K562 (cell line): Measurements from ENCODE around the gene AKAP12. TPM values are rescaled to one million over a fixed set of nuclear protein-coding genes. Genes with fewer than 3 reads are reported as not detected.

Experiments used
- CBFB ChIP-seq: sonication (generic); formaldehyde crosslinking; IDR thresholded peaks from 2 replicates; pipeline ENCODE4 v1.4.0; 2020; ENCODE audit warnings: mild to moderate bottlenecking, missing genetic modification reagents
- CBX5 ChIP-seq: IDR thresholded peaks from 2 replicates; pipeline ENCODE4 v1.6.1; 2014; ENCODE audit warnings: low read depth, borderline replicate concordance
- FOXK2 ChIP-seq, 2 experiments: fragments of 450-650 bp; IDR thresholded peaks in 1 of 2; conservative IDR thresholded peaks in 1 of 2; 2 replicates each; pipeline ENCODE4 v1.6.1; 2016; ENCODE audit warnings: low read depth in 2 of 2, mild to moderate bottlenecking in 1 of 2
- GABPB2 ChIP-seq: fragments of 250-450 bp; sonication (Bioruptor Pico); conservative IDR thresholded peaks from 2 replicates; pipeline ENCODE4 v1.5.1; 2021; ENCODE audit warnings: mild to moderate bottlenecking
- HSF4 ChIP-seq: fragments of 250-450 bp; sonication (Bioruptor Pico); IDR thresholded peaks from 2 replicates; pipeline ENCODE4 v2.1.2; 2022; ENCODE audit warnings: mild to moderate bottlenecking, moderate library complexity, borderline replicate concordance
- MBD2 ChIP-seq: sonication (generic); IDR thresholded peaks from 2 replicates; pipeline ENCODE4 v1.6.1; 2016; ENCODE audit warnings: low read depth, borderline replicate concordance
- MCM2 ChIP-seq: fragments of 450-650 bp; IDR thresholded peaks from 2 replicates; pipeline ENCODE4 v1.6.1; 2017; ENCODE audit warnings: low read depth, mild to moderate bottlenecking
- NFIC ChIP-seq: fragments of 450-650 bp; IDR thresholded peaks from 2 replicates; pipeline ENCODE4 v1.6.1; 2017; ENCODE audit warnings: mild to moderate bottlenecking, inconsistent platforms
- RAD21 ChIP-seq, 2 experiments: fragments of 250-450 bp in 1 of 2; fragments of 450-650 bp in 1 of 2; sonication (Bioruptor Pico) in 1 of 2; formaldehyde crosslinking in 1 of 2; IDR thresholded peaks in 1 of 2; conservative IDR thresholded peaks in 1 of 2; 2 replicates each; pipeline versions ENCODE4 v1.4.0 to v1.8.0; 2020 to 2022; ENCODE audit warnings: mild to moderate bottlenecking in 2 of 2, moderate library complexity in 1 of 2
- RBM22 ChIP-seq: fragments of 200-400 bp; formaldehyde crosslinking; IDR thresholded peaks from 2 replicates; pipeline ENCODE4 v1.6.1; 2018; ENCODE audit warnings: low read length, low read depth; ENCODE audit not compliant: poor library complexity, severe bottlenecking
- RHOXF2B ChIP-seq: fragments of 250-450 bp; sonication (Bioruptor Pico); conservative IDR thresholded peaks from 2 replicates; pipeline ENCODE4 v1.5.1; 2021
- SMARCC2 ChIP-seq: fragments of 450-650 bp; IDR thresholded peaks from 2 replicates; pipeline ENCODE4 v1.6.1; 2017; ENCODE audit warnings: antibody characterized with exemption, moderate library complexity, mild to moderate bottlenecking, low read depth
- ZBTB8A ChIP-seq: fragments of 450-650 bp; IDR thresholded peaks from 2 replicates; pipeline ENCODE4 v1.6.1; 2018; ENCODE audit warnings: mild to moderate bottlenecking, moderate library complexity; ENCODE audit not compliant: partially characterized antibody
- ZNF134 ChIP-seq: fragments of 250-450 bp; sonication (Bioruptor Pico); conservative IDR thresholded peaks from 2 replicates; pipeline ENCODE4 v1.4.0; 2020
- polyA plus RNA-seq, 8 experiments: library from polyadenylated mRNA; depleted of rRNA in 4 of 8; stranded (reverse) in 5 of 8; unstranded in 3 of 8; fragments of >200 nt; fragmentation: Nextera tagmentation in 2 of 8; fragmentation: Illumina TruSeq in 1 of 8; extraction: Ambion mirVana in 2 of 8; extraction: Trizol in 1 of 8; gene quantifications; 2 replicates each; pipeline versions ENCODE4 v1.2.1 to v1.2.3, GENCODE V29; 2011 to 2014; ENCODE audit warnings: inconsistent platforms in 1 of 8, missing spikeins in 1 of 8
- total RNA-seq, 7 experiments: library from RNA; depleted of rRNA in 6 of 7; stranded (reverse); fragments of >200 nt in 6 of 7; fragmentation: Illumina TruSeq in 2 of 7; extraction: Trizol in 2 of 7; gene quantifications; 2 replicates each; pipeline versions ENCODE4 v1.2.1 to v1.2.3, GENCODE V29; 2011 to 2021; ENCODE audit warnings: low replicate concordance in 1 of 7
- TF ChIP-seq, protein P1 (sequence below): fragments of 200-800 bp; sonication (Bioruptor generic); IDR thresholded peaks from 2 replicates; pipeline ENCODE4 v1.6.1; 2017; ENCODE audit warnings: missing genetic modification characterization, missing compliant biosample characterization
- TF ChIP-seq, protein P2 (sequence below), 2 experiments: IDR thresholded peaks; 2 replicates each; pipeline ENCODE4 v1.6.1; 2012; ENCODE audit warnings: improper control_type of control experiment in 2 of 2, low read depth in 2 of 2, low read length in 2 of 2, borderline replicate concordance in 1 of 2
- TF ChIP-seq, protein P3 (sequence below), 2 experiments: IDR thresholded peaks; 2 replicates each; pipeline ENCODE4 v1.6.1; 2011; ENCODE audit warnings: borderline replicate concordance in 1 of 2, control low read depth in 1 of 2, low read depth in 1 of 2, low read length in 1 of 2, mild to moderate bottlenecking in 1 of 2, mixed read lengths in 1 of 2, moderate library complexity in 1 of 2; ENCODE audit not compliant: insufficient read depth in 1 of 2, insufficient read length in 1 of 2, poor library complexity in 1 of 2, severe bottlenecking in 1 of 2; ENCODE audit errors: extremely low read depth in 1 of 2
- TF ChIP-seq, protein P4 (sequence below): fragments of 450-650 bp; IDR thresholded peaks from 2 replicates; pipeline ENCODE4 v1.6.1; 2016; ENCODE audit warnings: low read depth, mild to moderate bottlenecking, moderate library complexity

The AKAP12 gene
- total and polyA plus RNA-seq, 9 of the 15 experiments (the other 6 are each of a cell fraction or from before 2014, with no cell fraction given) = 0.08 to 2.0 (median 0.62) TPM

DNA sequence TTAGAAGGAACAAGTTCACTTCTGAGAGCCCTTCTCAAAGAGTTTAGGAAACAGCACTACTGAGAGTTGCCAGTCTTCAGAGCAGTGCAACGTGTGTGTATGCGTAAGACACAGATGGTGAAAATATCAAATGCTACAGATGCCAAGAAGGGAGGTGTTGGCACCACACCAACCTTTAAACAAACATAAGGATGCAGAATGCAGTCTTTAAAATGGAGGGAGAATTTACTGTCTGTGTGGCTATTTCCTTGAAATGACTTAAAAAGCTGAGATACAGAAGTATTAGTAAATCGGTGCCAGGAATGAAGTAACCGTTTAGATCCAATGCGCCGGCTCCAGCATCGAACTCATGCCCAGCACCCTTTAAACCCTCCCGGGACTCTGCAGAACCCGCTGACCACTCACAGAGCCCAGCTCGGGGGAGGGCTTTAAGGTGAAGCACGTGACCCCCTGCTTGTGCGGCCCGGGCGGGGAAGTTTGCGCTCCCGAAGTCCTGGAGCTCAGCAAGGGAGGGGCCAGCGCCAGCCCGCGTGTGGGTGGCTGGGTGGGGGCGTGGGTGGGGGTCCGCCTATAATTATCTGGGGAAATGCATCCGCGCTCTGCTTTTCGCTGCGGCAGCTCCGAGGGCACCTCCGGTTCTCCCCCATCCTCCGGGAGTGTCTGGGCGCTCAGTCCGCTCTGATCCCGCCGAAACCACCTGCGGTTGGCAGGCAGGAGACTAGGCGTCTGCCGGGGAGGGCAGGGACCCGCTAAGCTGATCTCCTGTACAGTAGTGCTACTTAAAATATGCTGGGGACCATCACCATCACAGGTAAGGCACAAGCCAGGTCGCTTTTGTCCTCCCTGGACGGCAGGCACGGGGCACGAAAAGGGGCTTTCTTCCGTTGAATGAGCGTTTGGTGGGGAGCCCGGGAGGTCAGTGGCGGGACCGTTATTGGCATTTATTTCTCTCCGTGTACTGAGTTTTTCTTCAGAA lies 85.6 kb downstream of the AKAP12 start (continued):
- TF ChIP-seq, protein P1, sequence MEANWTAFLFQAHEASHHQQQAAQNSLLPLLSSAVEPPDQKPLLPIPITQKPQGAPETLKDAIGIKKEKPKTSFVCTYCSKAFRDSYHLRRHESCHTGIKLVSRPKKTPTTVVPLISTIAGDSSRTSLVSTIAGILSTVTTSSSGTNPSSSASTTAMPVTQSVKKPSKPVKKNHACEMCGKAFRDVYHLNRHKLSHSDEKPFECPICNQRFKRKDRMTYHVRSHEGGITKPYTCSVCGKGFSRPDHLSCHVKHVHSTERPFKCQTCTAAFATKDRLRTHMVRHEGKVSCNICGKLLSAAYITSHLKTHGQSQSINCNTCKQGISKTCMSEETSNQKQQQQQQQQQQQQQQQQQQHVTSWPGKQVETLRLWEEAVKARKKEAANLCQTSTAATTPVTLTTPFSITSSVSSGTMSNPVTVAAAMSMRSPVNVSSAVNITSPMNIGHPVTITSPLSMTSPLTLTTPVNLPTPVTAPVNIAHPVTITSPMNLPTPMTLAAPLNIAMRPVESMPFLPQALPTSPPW (CRISPR knock-in tag) = no peak
- TF ChIP-seq ZBTB8A (no peak), RAD21 (CRISPR knock-in tag; conservative IDR thresholded peaks at IDR 0.05 in 1 of 2, IDR thresholded peaks at IDR 0.05 in 1 of 2) (no peak), GABPB2 (CRISPR knock-in tag) (no peak), NFIC (no peak), CBX5 (no peak), FOXK2 (conservative IDR thresholded peaks at IDR 0.05 in 1 of 2, IDR thresholded peaks at IDR 0.05 in 1 of 2; ENCODE audit: low read depth in 2 of 2) (no peak), ZNF134 (CRISPR knock-in tag) (no peak), MCM2 (no peak), RBM22 (no peak), HSF4 (CRISPR knock-in tag) (no peak), RHOXF2B (CRISPR knock-in tag) (no peak), MBD2 (no peak), SMARCC2 (no peak), CBFB (no peak)
- TF ChIP-seq, protein P2, sequence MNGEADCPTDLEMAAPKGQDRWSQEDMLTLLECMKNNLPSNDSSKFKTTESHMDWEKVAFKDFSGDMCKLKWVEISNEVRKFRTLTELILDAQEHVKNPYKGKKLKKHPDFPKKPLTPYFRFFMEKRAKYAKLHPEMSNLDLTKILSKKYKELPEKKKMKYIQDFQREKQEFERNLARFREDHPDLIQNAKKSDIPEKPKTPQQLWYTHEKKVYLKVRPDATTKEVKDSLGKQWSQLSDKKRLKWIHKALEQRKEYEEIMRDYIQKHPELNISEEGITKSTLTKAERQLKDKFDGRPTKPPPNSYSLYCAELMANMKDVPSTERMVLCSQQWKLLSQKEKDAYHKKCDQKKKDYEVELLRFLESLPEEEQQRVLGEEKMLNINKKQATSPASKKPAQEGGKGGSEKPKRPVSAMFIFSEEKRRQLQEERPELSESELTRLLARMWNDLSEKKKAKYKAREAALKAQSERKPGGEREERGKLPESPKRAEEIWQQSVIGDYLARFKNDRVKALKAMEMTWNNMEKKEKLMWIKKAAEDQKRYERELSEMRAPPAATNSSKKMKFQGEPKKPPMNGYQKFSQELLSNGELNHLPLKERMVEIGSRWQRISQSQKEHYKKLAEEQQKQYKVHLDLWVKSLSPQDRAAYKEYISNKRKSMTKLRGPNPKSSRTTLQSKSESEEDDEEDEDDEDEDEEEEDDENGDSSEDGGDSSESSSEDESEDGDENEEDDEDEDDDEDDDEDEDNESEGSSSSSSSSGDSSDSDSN (IDR thresholded peaks at IDR 0.05; ENCODE audit: borderline replicate concordance in 1 of 2, low read depth in 2 of 2, low read length in 2 of 2) = no peak
- TF ChIP-seq, protein P3, sequence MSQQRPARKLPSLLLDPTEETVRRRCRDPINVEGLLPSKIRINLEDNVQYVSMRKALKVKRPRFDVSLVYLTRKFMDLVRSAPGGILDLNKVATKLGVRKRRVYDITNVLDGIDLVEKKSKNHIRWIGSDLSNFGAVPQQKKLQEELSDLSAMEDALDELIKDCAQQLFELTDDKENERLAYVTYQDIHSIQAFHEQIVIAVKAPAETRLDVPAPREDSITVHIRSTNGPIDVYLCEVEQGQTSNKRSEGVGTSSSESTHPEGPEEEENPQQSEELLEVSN (IDR thresholded peaks at IDR 0.05; ENCODE audit: borderline replicate concordance in 1 of 2, extremely low read depth in 1 of 2, insufficient read depth in 1 of 2, insufficient read length in 1 of 2, low read depth in 1 of 2, low read length in 1 of 2, poor library complexity in 1 of 2, severe bottlenecking in 1 of 2) = peak in 1 of 2 experiments; percentile 46
- TF ChIP-seq, protein P4, sequence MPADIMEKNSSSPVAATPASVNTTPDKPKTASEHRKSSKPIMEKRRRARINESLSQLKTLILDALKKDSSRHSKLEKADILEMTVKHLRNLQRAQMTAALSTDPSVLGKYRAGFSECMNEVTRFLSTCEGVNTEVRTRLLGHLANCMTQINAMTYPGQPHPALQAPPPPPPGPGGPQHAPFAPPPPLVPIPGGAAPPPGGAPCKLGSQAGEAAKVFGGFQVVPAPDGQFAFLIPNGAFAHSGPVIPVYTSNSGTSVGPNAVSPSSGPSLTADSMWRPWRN = no peak
